Epithelial cell of alveolus of lung (primary cell): ENCODE measurements around the gene TANK. TPM values are rescaled to one million over a fixed set of nuclear protein-coding genes. Genes with fewer than 3 reads are reported as not detected.

Source experiments
- total RNA-seq: library from RNA; depleted of rRNA; stranded (reverse); fragments of >200 nt; gene quantifications from 2 replicates; pipeline ENCODE4 v1.2.1, GENCODE V29; 2015

The TANK gene
- total RNA-seq = 44.7 and 70.5 TPM in 2 replicates

GRCh38 chr2:161160226-161161073 lies at the start of gene TANK:
Gene TANK, plus strand, starts transcription at chr2:161160428. Its CDS starts 19,235 bp downstream, at chr2:161179663.

Other genes with a start within 250 kb of the TANK start
- gene PSMD14, start 148.0 kb downstream of the TANK start, total RNA-seq = 40.3 and 99.2 TPM in 2 replicates